Common myeloid progenitor, CD34-positive (primary cell): Measurements from ENCODE around the gene PCP4L1.

Experiments
- CTCF ChIA-PET: fragments of 350-600 bp; sonication (Branson Sonifier 250); formaldehyde crosslinking; loops from one replicate; lab custom pipeline; 2021; ENCODE audit warnings: antibody characterized with exemption; lab: Charles Lee
- POLR2A ChIA-PET: fragments of 350-600 bp; sonication (Branson Sonifier 250); formaldehyde crosslinking; loops from one replicate; lab custom pipeline; 2021; ENCODE audit warnings: antibody characterized with exemption; lab: Charles Lee
- DNase-seq, 3 donors: peaks; one replicate each; pipeline versions ENCODE4 v3.0.0 to v3.0.0-alpha.2; 2013
- H3K27ac ChIP-seq, 2 experiments: 1 replicate in 1 of 2; 2 replicates in 1 of 2; pipeline ENCODE4 v1.7.0; 2013; ENCODE audit warnings: inconsistent platforms in 2 of 2, low read length in 2 of 2, mild to moderate bottlenecking in 2 of 2, low read depth in 1 of 2, moderate library complexity in 1 of 2; ENCODE audit not compliant: severe bottlenecking in 2 of 2, insufficient read depth in 1 of 2, poor library complexity in 1 of 2
- H3K27me3 ChIP-seq, 5 experiments: replicated peaks in 2 of 5; 1 replicate in 3 of 5; 2 replicates in 2 of 5; pipeline versions ENCODE4 v1.6.1 to v1.7.0; 2013; ENCODE audit warnings: low read length in 4 of 5, mild to moderate bottlenecking in 2 of 5, moderate library complexity in 2 of 5, inconsistent platforms in 1 of 5; ENCODE audit not compliant: insufficient read depth in 5 of 5, control insufficient read depth in 4 of 5
- H3K36me3 ChIP-seq, 4 experiments: 1 replicate in 2 of 4; 2 replicates in 2 of 4; pipeline versions ENCODE4 v1.6.1 to v1.7.0; 2013; ENCODE audit warnings: low read length in 3 of 4, control low read depth in 1 of 4, mild to moderate bottlenecking in 1 of 4; ENCODE audit not compliant: control insufficient read depth in 4 of 4, insufficient read depth in 4 of 4
- H3K4me1 ChIP-seq, 4 experiments: 1 replicate in 3 of 4; 2 replicates in 1 of 4; pipeline versions ENCODE4 v1.6.1 to v1.7.1; 2013; ENCODE audit warnings: low read length in 3 of 4, mild to moderate bottlenecking in 3 of 4, control low read depth in 1 of 4, inconsistent platforms in 1 of 4, moderate library complexity in 1 of 4; ENCODE audit not compliant: control insufficient read depth in 4 of 4, insufficient read depth in 4 of 4; ENCODE audit errors: control extremely low read depth in 1 of 4
- H3K4me3 ChIP-seq, 7 experiments: 1 replicate in 4 of 7; 2 replicates in 3 of 7; pipeline versions ENCODE4 v1.5.1 to v1.7.0; 2013; ENCODE audit warnings: mild to moderate bottlenecking in 7 of 7, low read length in 6 of 7, moderate library complexity in 6 of 7, inconsistent platforms in 2 of 7, low read depth in 2 of 7, control low read depth in 1 of 7; ENCODE audit not compliant: insufficient read depth in 4 of 7, control insufficient read depth in 1 of 7; ENCODE audit errors: extremely low read depth in 1 of 7
- H3K9me3 ChIP-seq, 5 experiments: 1 replicate in 4 of 5; 2 replicates in 1 of 5; pipeline versions ENCODE4 v1.6.1 to v1.7.1; 2013; ENCODE audit warnings: low read length in 4 of 5, mild to moderate bottlenecking in 2 of 5, inconsistent platforms in 1 of 5, low read depth in 1 of 5, moderate library complexity in 1 of 5; ENCODE audit not compliant: control insufficient read depth in 4 of 5, insufficient read depth in 2 of 5; ENCODE audit errors: control extremely low read depth in 1 of 5
- WGBS: methylation state at CpG from one replicate; pipeline ENCODE4 v1.1.5; 2013; ENCODE audit not compliant: insufficient coverage; 5-methylcytosine and 5-hydroxymethylcytosine counted together

PCP4L1 gene

GRCh38 chr1:161298116-161298515 is 39.6 kb downstream of the PCP4L1 start:
- no peak overlapping the region for H3K4me3 ChIP-seq
- 84% methylated on average over 6 of the region's 6 CpGs for WGBS
- no peak overlapping the region for H3K27ac ChIP-seq
- peak in 2 of 3 donors; percentile 28 to 37 for DNase-seq
- POLR2A ChIA-PET, result no interaction called here
- CTCF ChIA-PET, result interaction anchor here (1.4 to 9.3 kb wide), 2 partner anchors 11 to 72 kb away, joined by 3 to 137 read pairs; partner anchors contain the start of genes APOA2 and TOMM40L
- no peaks in the 10 kb centered on the region for H3K9me3 ChIP-seq
- H3K4me1 ChIP-seq, result peaks cover 0 to 11% (median 4%) of the 10 kb centered on the region in 4 experiments
- peaks cover 0 to 2% (median 0%) of the 10 kb centered on the region in 4 experiments for H3K36me3 ChIP-seq
- H3K27me3 ChIP-seq, result no peaks in the 10 kb centered on the region

DNA sequence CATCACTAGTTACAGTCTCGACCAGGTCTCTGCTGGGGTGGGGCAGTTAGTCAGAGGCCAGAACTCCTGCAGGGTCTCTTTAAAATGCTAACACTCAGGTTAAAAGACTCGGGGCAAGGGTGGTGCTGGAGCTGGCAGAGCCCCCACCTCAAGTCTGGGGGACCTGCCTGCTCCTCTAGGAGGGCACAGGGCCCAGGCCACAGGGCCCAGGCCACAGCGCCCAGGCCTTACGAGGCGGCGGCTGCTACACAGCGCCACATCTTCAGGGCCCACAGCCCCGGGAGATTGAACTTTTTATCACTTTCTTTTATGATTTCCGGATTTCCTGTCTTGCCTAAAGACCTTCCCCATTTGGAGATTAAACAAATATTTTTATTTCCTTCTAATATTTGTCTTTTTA is 40.8 kb downstream of the PCP4L1 start:
- WGBS, result 54% methylated on average over 4 of the region's 9 CpGs
- Histone ChIP-seq H3K27ac (no peak overlapping the region), H3K36me3 (peaks cover 0 to 2% (median 0%) of the 10 kb centered on the region in 4 experiments), H3K9me3 (no peaks in the 10 kb centered on the region), H3K4me1 (peaks cover 6 to 23% (median 13%) of the 10 kb centered on the region in 4 experiments), H3K27me3 (no peaks in the 10 kb centered on the region), H3K4me3 (peak overlapping the region in 1 of 7 experiments; percentile 23)
- DNase-seq, result peak in 2 of 3 donors; percentile 22 to 37
- POLR2A ChIA-PET, result no interaction called here
- CTCF ChIA-PET, result interaction anchor here (1.4 kb wide), 1 partner anchor 12 kb away, joined by 3 read pairs; no protein-coding TSS in a partner anchor

DNA sequence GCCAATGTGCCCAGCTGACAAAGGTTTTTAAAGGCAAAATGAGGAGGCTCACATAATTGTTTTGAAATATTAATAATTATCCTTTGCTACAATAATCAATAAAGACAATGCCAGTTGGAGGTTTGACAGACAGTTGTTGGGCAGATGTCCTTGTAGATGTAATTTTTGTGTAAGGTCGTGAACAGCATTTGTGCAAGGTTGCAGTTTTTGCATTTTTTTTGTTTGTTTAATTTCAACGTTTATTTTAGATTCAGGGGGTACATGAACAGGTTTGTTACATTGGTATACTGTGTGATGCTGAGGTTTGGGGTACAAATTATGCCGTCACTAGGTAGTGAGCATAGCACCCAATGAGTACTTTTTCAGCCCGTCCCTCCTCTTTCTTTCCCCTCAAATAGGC is 41.9 kb downstream of the PCP4L1 start:
- H3K36me3 ChIP-seq, result peaks cover 0 to 2% (median 0%) of the 10 kb centered on the region in 4 experiments
- no peak for DNase-seq
- no CpG with 5 or more reads among the region's 4 CpGs for WGBS
- H3K9me3 ChIP-seq, result no peaks in the 10 kb centered on the region
- H3K4me1 ChIP-seq, result peaks cover 9 to 34% (median 24%) of the 10 kb centered on the region in 4 experiments
- ChIA-PET POLR2A (no interaction called here), CTCF (interaction anchor here (0.6 to 2.3 kb wide), 2 partner anchors 13 to 467 kb away, joined by 3 to 12 read pairs; partner anchors contain the start of gene SDHC)
- no peak overlapping the region for H3K27ac ChIP-seq
- H3K4me3 ChIP-seq, result no peak overlapping the region
- H3K27me3 ChIP-seq, result no peaks in the 10 kb centered on the region

GRCh38 chr1:161304927-161305866 is 46.7 kb downstream of the PCP4L1 start:
- Histone ChIP-seq H3K27ac (peak overlapping the region; percentile 61 to 86), H3K4me3 (peak overlapping the region; percentile 25 to 92 (median 75)), H3K4me1 (peaks cover 9 to 44% (median 30%) of the 10 kb centered on the region in 4 experiments), H3K9me3 (no peaks in the 10 kb centered on the region), H3K27me3 (no peaks in the 10 kb centered on the region), H3K36me3 (peaks cover 0 to 2% (median 0%) of the 10 kb centered on the region in 4 experiments)
- 3% methylated on average over 10 of the region's 17 CpGs for WGBS
- DNase-seq, result peak in 1 of 3 donors; percentile 13
- ChIA-PET POLR2A (interaction anchor here (0.6 to 2.5 kb wide), 3 partner anchors 9 to 96 kb away, joined by 3 to 14 read pairs (median 4); partner anchors contain the start of gene SDHC), CTCF (interaction anchor here (0.7 to 2.3 kb wide), 19 partner anchors 10 to 113 kb away, joined by 3 to 14 read pairs (median 5); partner anchors contain the start of genes APOA2, NDUFS2 and TOMM40L)

GRCh38 chr1:161305867-161306519 is 47.4 kb downstream of the PCP4L1 start:
- no peaks in the 10 kb centered on the region for H3K27me3 ChIP-seq
- H3K36me3 ChIP-seq, result peaks cover 0 to 2% (median 0%) of the 10 kb centered on the region in 4 experiments
- H3K4me1 ChIP-seq, result peaks cover 9 to 44% (median 30%) of the 10 kb centered on the region in 4 experiments
- ChIA-PET CTCF (interaction anchor here (0.7 to 2.3 kb wide), 21 partner anchors 9 to 264 kb away, joined by 3 to 14 read pairs (median 5); partner anchors contain the start of genes APOA2, NDUFS2 and TOMM40L), POLR2A (interaction anchor here (0.6 to 2.5 kb wide), 5 partner anchors 8 to 97 kb away, joined by 3 to 14 read pairs (median 4); partner anchors contain the start of gene SDHC)
- H3K4me3 ChIP-seq, result peak overlapping the region; percentile 25 to 92 (median 75)
- WGBS, result 0% methylated on average over 22 of the region's 31 CpGs
- H3K27ac ChIP-seq, result peak overlapping the region; percentile 61 to 86
- peak; percentile 95 to 96 (median 96) for DNase-seq
- no peaks in the 10 kb centered on the region for H3K9me3 ChIP-seq

GRCh38 chr1:161307230-161307768 is 48.8 kb downstream of the PCP4L1 start:
- peak in 2 of 3 donors; percentile 43 to 51 for DNase-seq
- 96% methylated on average over 5 of the region's 7 CpGs for WGBS
- H3K4me3 ChIP-seq, result peak overlapping the region in 1 of 7 experiments; percentile 19
- H3K9me3 ChIP-seq, result no peaks in the 10 kb centered on the region
- peaks cover 9 to 44% (median 30%) of the 10 kb centered on the region in 4 experiments for H3K4me1 ChIP-seq
- no peak overlapping the region for H3K27ac ChIP-seq
- no peaks in the 10 kb centered on the region for H3K27me3 ChIP-seq
- H3K36me3 ChIP-seq, result peaks cover 0 to 2% (median 0%) of the 10 kb centered on the region in 4 experiments
- ChIA-PET CTCF (interaction anchor here (1.1 to 2.3 kb wide), 9 partner anchors 8 to 266 kb away, joined by 3 to 15 read pairs (median 5); partner anchors contain the start of gene TOMM40L), POLR2A (no interaction called here)
